ENCODE results near the gene OGDH. TPM values are rescaled to one million over a fixed set of nuclear protein-coding genes. Genes with fewer than 3 reads are reported as not detected.

OGDH gene
- total and polyA plus RNA-seq, 4 donors: 39.0 to 142 (median 59.9) TPM

- H3K36me3 ChIP-seq (ENCODE audit: control insufficient read depth in 4 of 4, insufficient read depth in 4 of 4, low read length in 4 of 4): peaks cover 0 to 2% (median 0%) of the 10 kb centered on the region in 4 donors
- peak overlapping the region in 1 of 2 donors; percentile 72 for H3K27ac ChIP-seq (ENCODE audit: low read depth in 1 of 2, low read length in 1 of 2)
- WGBS, 2 donors: 85 to 89% methylated on average over 4 of the region's 4 CpGs
- no peak for TF ChIP-seq CTCF (IDR thresholded peaks at IDR 0.05; ENCODE audit: control extremely low read depth, extremely low read depth)
- H3K4me1 ChIP-seq (ENCODE audit: control insufficient read depth in 5 of 5, insufficient read depth in 5 of 5, low read length in 5 of 5): peaks cover 17 to 40% (median 21%) of the 10 kb centered on the region in 5 donors
- H3K9ac ChIP-seq (ENCODE audit: insufficient read depth in 1 of 2, low read length in 2 of 2): no peak overlapping the region
- H3K4me3 ChIP-seq: no peak overlapping the region
- DNase-seq: no peak
- no peaks in the 10 kb centered on the region for H3K9me3 ChIP-seq (ENCODE audit: control insufficient read depth in 4 of 4, insufficient read depth in 3 of 4, low read length in 3 of 4)
- H3K27me3 ChIP-seq (ENCODE audit: control insufficient read depth in 3 of 3, insufficient read depth in 3 of 3, low read length in 2 of 3): no peaks in the 10 kb centered on the region
- ATAC-seq (ENCODE audit: insufficient read depth, low FRiP score): no peak
Measured at GRCh38 chr7:44632196-44632595, 25.8 kb downstream of the OGDH start.

GRCh38 chr7:44633254-44634186 is 27.1 kb downstream of the OGDH start:
- Histone ChIP-seq H3K9ac (ENCODE audit: insufficient read depth in 1 of 2, low read length in 2 of 2) (no peak overlapping the region), H3K9me3 (ENCODE audit: control insufficient read depth in 4 of 4, insufficient read depth in 3 of 4, low read length in 3 of 4) (no peaks in the 10 kb centered on the region), H3K4me3 (no peak overlapping the region), H3K27ac (ENCODE audit: low read depth in 1 of 2, low read length in 1 of 2) (peak overlapping the region; percentile 82 to 95), H3K36me3 (ENCODE audit: control insufficient read depth in 4 of 4, insufficient read depth in 4 of 4, low read length in 4 of 4) (peaks cover 0 to 2% (median 0%) of the 10 kb centered on the region in 4 donors), H3K4me1 (ENCODE audit: control insufficient read depth in 5 of 5, insufficient read depth in 5 of 5, low read length in 5 of 5) (peaks cover 17 to 41% (median 23%) of the 10 kb centered on the region in 5 donors), H3K27me3 (ENCODE audit: control insufficient read depth in 3 of 3, insufficient read depth in 3 of 3, low read length in 2 of 3) (no peaks in the 10 kb centered on the region)
- WGBS, 2 donors: 64 to 75% methylated on average over 10 of the region's 10 CpGs
- TF ChIP-seq CTCF (IDR thresholded peaks at IDR 0.05; ENCODE audit: control extremely low read depth, extremely low read depth): no peak
- DNase-seq (peak in 2 of 3 donors; percentile 44 to 56), ATAC-seq (ENCODE audit: insufficient read depth, low FRiP score) (no peak)

- Histone ChIP-seq H3K27me3 (ENCODE audit: control insufficient read depth in 3 of 3, insufficient read depth in 3 of 3, low read length in 2 of 3) (no peaks in the 10 kb centered on the region), H3K27ac (ENCODE audit: low read depth in 1 of 2, low read length in 1 of 2) (peak overlapping the region; percentile 82 to 95), H3K9me3 (ENCODE audit: control insufficient read depth in 4 of 4, insufficient read depth in 3 of 4, low read length in 3 of 4) (no peaks in the 10 kb centered on the region), H3K9ac (ENCODE audit: insufficient read depth in 1 of 2, low read length in 2 of 2) (no peak overlapping the region), H3K4me3 (no peak overlapping the region), H3K4me1 (ENCODE audit: control insufficient read depth in 5 of 5, insufficient read depth in 5 of 5, low read length in 5 of 5) (peaks cover 17 to 42% (median 31%) of the 10 kb centered on the region in 5 donors), H3K36me3 (ENCODE audit: control insufficient read depth in 4 of 4, insufficient read depth in 4 of 4, low read length in 4 of 4) (no peaks in the 10 kb centered on the region)
- no peak for DNase-seq
- WGBS, 2 donors: 83 to 91% methylated on average over 5 of the region's 5 CpGs
- no peak for TF ChIP-seq CTCF (IDR thresholded peaks at IDR 0.05; ENCODE audit: control extremely low read depth, extremely low read depth)
- no peak for ATAC-seq (ENCODE audit: insufficient read depth, low FRiP score)
Measured at GRCh38 chr7:44634187-44634838, 27.9 kb downstream of the OGDH start.
